Esophagus muscularis mucosa (tissue), 4 donors: Measurements from ENCODE around the gene LHX6.

Experiments used
- CTCF ChIP-seq, 3 experiments: fragments of 200-600 bp in 2 of 3; fragments of 450-650 bp in 1 of 3; sonication (generic) in 2 of 3; IDR thresholded peaks; one replicate each; pipeline ENCODE4 v1.5.1; 2017 to 2019; ENCODE audit warnings: antibody characterized with exemption in 3 of 3, mild to moderate bottlenecking in 2 of 3, moderate library complexity in 1 of 3
- EP300 ChIP-seq: sonication (generic); formaldehyde crosslinking; IDR thresholded peaks from one replicate; pipeline ENCODE4 v1.6.1; 2017; ENCODE audit warnings: antibody characterized with exemption
- POLR2A ChIP-seq: fragments of 450-650 bp; IDR thresholded peaks from one replicate; pipeline ENCODE4 v1.6.1; 2017; ENCODE audit warnings: antibody characterized with exemption, moderate library complexity, mild to moderate bottlenecking, low read depth
- POLR2AphosphoS5 ChIP-seq, 2 donors: sonication (generic); formaldehyde crosslinking; IDR thresholded peaks; one replicate each; pipeline ENCODE4 v1.6.1; 2017; ENCODE audit warnings: antibody characterized with exemption in 2 of 2

GRCh38 chr9:122239722-122240121, 11.0 kb upstream of the LHX6 start:
- TF ChIP-seq POLR2AphosphoS5 (IDR thresholded peaks at IDR 0.05) = no peak
- TF ChIP-seq CTCF (IDR thresholded peaks at IDR 0.05) = no peak
- no peak for TF ChIP-seq EP300
- no peak for TF ChIP-seq POLR2A
